Erythroblast (primary cell): Measurements from ENCODE around the gene HNRNPA0.

Experiments used
- GATA1 ChIP-seq: IDR thresholded peaks from 2 replicates; pipeline ENCODE4 v1.6.1; 2011; ENCODE audit warnings: low read depth, mild to moderate bottlenecking, control low read depth, low read length, moderate library complexity
- POLR2A ChIP-seq: IDR thresholded peaks from 2 replicates; pipeline ENCODE4 v1.6.1; 2011; ENCODE audit warnings: mild to moderate bottlenecking, low read length

DNA sequence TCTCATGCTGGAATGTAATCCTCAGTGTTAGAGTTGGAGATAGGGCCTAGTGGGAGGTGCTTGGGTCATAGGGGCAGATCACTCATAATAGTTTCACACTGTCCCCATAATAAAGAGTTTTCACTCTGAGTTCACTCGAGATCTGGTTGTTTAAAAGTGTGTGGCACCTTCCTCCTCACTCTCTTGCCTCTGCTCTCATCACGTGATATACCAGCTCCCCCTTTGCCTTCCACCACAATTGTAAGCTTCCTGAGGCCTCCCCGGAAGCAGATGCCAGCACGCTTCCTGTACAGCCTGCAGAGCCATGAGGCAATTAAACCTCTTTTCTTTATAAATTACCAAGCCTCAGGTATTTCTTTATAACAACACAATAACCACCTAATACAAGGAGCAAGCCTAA, 14.4 kb downstream of the HNRNPA0 start:
- TF ChIP-seq POLR2A (no peak), GATA1 (no peak)
